Cardiac septum (tissue), 1 donor: ENCODE data around the gene TDRD6. TPM values are rescaled to one million over a fixed set of nuclear protein-coding genes. Genes with fewer than 3 reads are reported as not detected.

Experiments used
- DNase-seq: peaks from one replicate; pipeline ENCODE4 v3.0.0-alpha.2; 2020; ENCODE audit warnings: low spot score
- intact Hi-C: fragments of 100-400 bp; cut with DNase I; formaldehyde crosslinking; loops from one replicate; pipeline ENCODE4 v1.14.0; 2022
- total RNA-seq: library from RNA; stranded (reverse); fragmentation: NEBNext Ultra II Directional; extraction: Animal tissue kit (Norgen Biotek cat#: 25700); gene quantifications from one replicate; pipeline ENCODE4 v1.2.1, GENCODE V29; 2021
- donor health status: DM: no; HTN: no; CAD: no.

TDRD6 gene
- total RNA-seq, 1 donor from 2014 or later, result 0.86 TPM

GRCh38 chr6:46677314-46677654 is 10.4 kb upstream of the TDRD6 start:
- no peak for DNase-seq
- intact Hi-C loops, result no loop called here

- intact Hi-C loops, result no loop called here
- DNase-seq, result no peak
Measured at GRCh38 chr6:46684771-46685170, 2.9 kb upstream of the TDRD6 start.

GRCh38 chr6:46688117-46688965 is 656 bp downstream of the TDRD6 start:
- no peak for DNase-seq
- intact Hi-C loops, result no loop called here

GRCh38 chr6:46688966-46689335 is 1.3 kb downstream of the TDRD6 start:
- DNase-seq, result no peak
- intact Hi-C loops, result no loop called here

GRCh38 chr6:46689657-46690056 is 2.0 kb downstream of the TDRD6 start:
- no peak for DNase-seq
- intact Hi-C loops, result no loop called here

- intact Hi-C loops, result no loop called here
- DNase-seq, result no peak
Measured at GRCh38 chr6:46690141-46690755, 2.6 kb downstream of the TDRD6 start.

GRCh38 chr6:46690911-46691451 is 3.3 kb downstream of the TDRD6 start:
- intact Hi-C loops, result no loop called here
- DNase-seq, result no peak

GRCh38 chr6:46699970-46700369 is 12.3 kb downstream of the TDRD6 start:
- no peak for DNase-seq
- intact Hi-C loops, result no loop called here

GRCh38 chr6:46704562-46704961 is 16.9 kb downstream of the TDRD6 start:
- intact Hi-C loops, result no loop called here
- no peak for DNase-seq

GRCh38 chr6:46706464-46706863 is 18.8 kb downstream of the TDRD6 start:
- no peak for DNase-seq
- intact Hi-C loops, result no loop called here

GRCh38 chr6:46711491-46711890 is 23.8 kb downstream of the TDRD6 start:
- DNase-seq, result no peak
- intact Hi-C loops, result no loop called here

GRCh38 chr6:46715141-46715540 is 27.5 kb downstream of the TDRD6 start:
- no peak for DNase-seq
- intact Hi-C loops, result no loop called here

- intact Hi-C loops, result no loop called here
- no peak for DNase-seq
Measured at GRCh38 chr6:46719099-46719498, 31.4 kb downstream of the TDRD6 start.

- intact Hi-C loops, result no loop called here
- DNase-seq, result no peak
Measured at GRCh38 chr6:46720401-46720800, 32.7 kb downstream of the TDRD6 start.

- intact Hi-C loops, result no loop called here
- DNase-seq, result no peak
Measured at GRCh38 chr6:46729787-46730326, 42.2 kb downstream of the TDRD6 start.

GRCh38 chr6:46730921-46731461 is 43.3 kb downstream of the TDRD6 start:
- DNase-seq, result no peak
- intact Hi-C loops, result no loop called here

GRCh38 chr6:46733341-46733801 is 45.7 kb downstream of the TDRD6 start:
- DNase-seq, result no peak
- intact Hi-C loops, result no loop called here

- intact Hi-C loops, result no loop called here
- DNase-seq, result no peak
Measured at GRCh38 chr6:46734867-46735719, 47.4 kb downstream of the TDRD6 start, which contains the start of gene PLA2G7. TSS of gene PLA2G7 (minus strand) at chr6:46735375. CDS start at chr6:46722891, 12,484 bp downstream.

- DNase-seq, result no peak
- intact Hi-C loops, result no loop called here
Measured at GRCh38 chr6:46735720-46736031, 48.0 kb downstream of the TDRD6 start.

- no peak for DNase-seq
- intact Hi-C loops, result no loop called here
Measured at GRCh38 chr6:46736906-46737305, 49.2 kb downstream of the TDRD6 start.
